ENCODE results near the gene MFAP4. TPM values are rescaled to one million over a fixed set of nuclear protein-coding genes. Genes with fewer than 3 reads are reported as not detected.

MFAP4 gene
- total RNA-seq, 1 experiment from 2014 or later = 0.52 TPM

DNA sequence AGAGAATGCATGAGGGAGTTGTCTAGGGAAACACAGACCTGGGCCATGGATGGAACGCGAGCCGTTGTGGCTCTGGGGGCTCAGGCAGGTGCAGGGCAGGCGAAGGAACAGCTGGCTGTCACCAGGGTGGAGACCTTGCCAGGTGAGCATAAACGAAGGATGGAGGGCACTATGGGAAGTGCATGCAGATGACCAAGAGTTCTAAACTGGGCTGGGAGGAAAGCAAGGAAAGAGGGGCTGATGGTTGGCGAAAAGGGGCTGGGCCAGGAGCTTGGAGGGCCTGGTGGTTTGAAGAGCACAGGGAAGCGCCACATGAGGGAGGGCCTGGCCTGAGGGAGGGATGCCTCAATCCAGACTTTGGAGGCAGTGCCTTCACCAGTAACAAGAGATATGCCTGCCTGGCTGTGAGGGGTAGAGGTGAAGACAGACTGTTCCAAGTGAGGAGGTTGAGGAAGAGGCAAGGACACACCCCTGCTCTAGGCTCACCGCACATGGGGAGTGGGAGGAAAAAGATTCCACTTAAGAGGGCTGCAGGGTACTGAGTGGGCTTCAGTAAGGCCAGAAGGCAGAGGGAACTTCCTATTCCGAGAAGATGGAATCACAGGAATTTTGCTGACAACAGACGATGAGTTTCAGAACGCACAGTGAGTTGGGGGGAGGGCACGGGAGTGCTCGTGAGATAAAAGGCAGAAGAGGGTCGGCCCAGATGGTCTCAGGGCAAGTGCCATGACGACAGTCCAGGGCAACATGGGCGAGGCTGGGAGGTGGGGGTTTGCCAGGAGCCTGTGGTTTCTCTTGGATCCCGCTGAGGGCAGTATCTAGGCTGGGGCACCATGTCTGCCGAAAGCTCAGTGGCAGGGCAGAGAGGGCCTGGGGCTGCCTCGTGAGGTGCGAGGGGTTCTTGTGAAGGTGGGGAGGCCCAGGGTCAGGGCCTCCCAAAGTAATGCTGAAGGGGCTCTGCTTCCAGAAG is 45.1 kb downstream of the MFAP4 start:
- intact Hi-C loops (cut with micrococcal nuclease) = no loop called here
- Histone ChIP-seq H3K4me3 (replicated peaks in 1 of 2; ENCODE audit: low read depth in 1 of 2, low read length in 2 of 2) (no peak overlapping the region), H3K9me3 (ENCODE audit: control insufficient read depth in 1 of 2, insufficient read depth in 1 of 2, low read depth in 1 of 2, low read length in 2 of 2) (no peaks in the 10 kb centered on the region), H3K9me2 (ENCODE audit: insufficient read depth) (no peaks in the 10 kb centered on the region), H4K20me1 (ENCODE audit: insufficient read depth) (no peaks in the 10 kb centered on the region), H3K4me1 (ENCODE audit: control insufficient read depth in 1 of 2, insufficient read depth in 2 of 2, low read length in 2 of 2) (peaks cover 19 to 27% of the 10 kb centered on the region in 2 experiments), H3K4me2 (ENCODE audit: low read length) (no peak overlapping the region), H3K27ac (ENCODE audit: low read depth, low read length) (no peak overlapping the region), H3K27me3 (ENCODE audit: insufficient read depth, low read length) (no peaks in the 10 kb centered on the region), H2AFZ (ENCODE audit: low read depth, low read length, poor library complexity, severe bottlenecking) (no peak overlapping the region), H3K79me2 (ENCODE audit: insufficient read depth, low read length) (no peaks in the 10 kb centered on the region), H3K36me3 (ENCODE audit: control insufficient read depth in 1 of 2, insufficient read depth in 2 of 2, low read length in 2 of 2) (no peaks in the 10 kb centered on the region; a peak in 1 of 4 replicates), H3K9ac (ENCODE audit: low read length) (no peak overlapping the region)
- POLR2A ChIA-PET = no interaction called here
- TF ChIP-seq RAD21 (IDR thresholded peaks at IDR 0.05; ENCODE audit: low read depth) (no peak), POLR2AphosphoS5 (IDR thresholded peaks at IDR 0.05; ENCODE audit: low read depth, low read length) (peak; percentile 18; the same call in 1 of the 2 replicates)
- RAD21 ChIA-PET (ENCODE audit: low non-redundant PET in 1 of 2, low total read pairs in 2 of 2, uncharacterized antibody in 2 of 2, unreplicated experiment in 2 of 2) = no interaction called here
- CTCF ChIA-PET = interaction anchor here (1.0 kb wide), 1 partner anchor 21 kb away, joined by 3 read pairs; the partner anchor contains the start of gene B9D1
- no TSS peak for BruUV-seq (replicated peaks)
- ATAC-seq (no peak), DNase-seq (ENCODE audit: low read depth, low spot score) (no peak)

DNA sequence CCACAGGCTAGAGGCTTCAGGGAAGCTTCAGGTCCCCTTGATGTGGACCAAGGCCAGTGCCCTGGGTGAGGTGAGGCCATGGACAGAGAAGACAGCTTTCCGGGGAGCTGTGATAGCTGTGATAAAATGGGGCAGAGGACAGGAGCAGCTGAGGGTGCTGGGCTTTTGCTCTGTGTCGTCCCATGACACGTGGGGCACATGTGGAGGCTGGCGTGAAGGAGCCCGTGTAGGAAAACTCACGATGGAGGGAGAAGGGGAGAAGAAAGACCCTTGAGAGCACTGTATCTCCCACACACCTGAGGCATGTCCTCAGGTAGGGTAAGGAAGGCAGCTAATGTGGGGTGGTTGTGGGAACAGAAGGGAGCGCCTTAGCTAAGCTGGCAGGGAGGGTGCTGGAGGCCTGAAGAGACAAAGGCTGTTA is 45.8 kb downstream of the MFAP4 start:
- H3K4me1 ChIP-seq (ENCODE audit: control insufficient read depth in 1 of 2, insufficient read depth in 2 of 2, low read length in 2 of 2) = peaks cover 12 to 22% of the 10 kb centered on the region in 2 experiments
- no peaks in the 10 kb centered on the region for H3K27me3 ChIP-seq (ENCODE audit: insufficient read depth, low read length)
- intact Hi-C loops (cut with micrococcal nuclease) = no loop called here
- no peaks in the 10 kb centered on the region for H3K9me3 ChIP-seq (ENCODE audit: control insufficient read depth in 1 of 2, insufficient read depth in 1 of 2, low read depth in 1 of 2, low read length in 2 of 2)
- no peaks in the 10 kb centered on the region for H3K79me2 ChIP-seq (ENCODE audit: insufficient read depth, low read length)
- no TSS peak for BruUV-seq (replicated peaks)
- H3K36me3 ChIP-seq (ENCODE audit: control insufficient read depth in 1 of 2, insufficient read depth in 2 of 2, low read length in 2 of 2) = no peaks in the 10 kb centered on the region; a peak in 1 of 4 replicates
- H3K27ac ChIP-seq (ENCODE audit: low read depth, low read length) = no peak overlapping the region
- CTCF ChIA-PET = interaction anchor here (1.0 kb wide), 1 partner anchor 22 kb away, joined by 3 read pairs; the partner anchor contains the start of gene B9D1
- RAD21 ChIA-PET (ENCODE audit: low non-redundant PET in 1 of 2, low total read pairs in 2 of 2, uncharacterized antibody in 2 of 2, unreplicated experiment in 2 of 2) = no interaction called here
- no peak overlapping the region for H3K4me2 ChIP-seq (ENCODE audit: low read length)
- no peak overlapping the region for H3K4me3 ChIP-seq (replicated peaks in 1 of 2; ENCODE audit: low read depth in 1 of 2, low read length in 2 of 2)
- POLR2A ChIA-PET = no interaction called here
- no peaks in the 10 kb centered on the region for H4K20me1 ChIP-seq (ENCODE audit: insufficient read depth)
- H2AFZ ChIP-seq (ENCODE audit: low read depth, low read length, poor library complexity, severe bottlenecking) = no peak overlapping the region
- no peak for TF ChIP-seq SRF (IDR thresholded peaks at IDR 0.05; ENCODE audit: low read depth)
- no peak for TF ChIP-seq ELF1 (IDR thresholded peaks at IDR 0.05; ENCODE audit: borderline replicate concordance, low read depth)
- no peak for TF ChIP-seq SP1 (IDR thresholded peaks at IDR 0.05; ENCODE audit: low read depth)
- no peak for TF ChIP-seq YY1 (IDR thresholded peaks at IDR 0.05; ENCODE audit: extremely low read depth, insufficient replicate concordance, low read depth, low read length)
- TF ChIP-seq POLR2AphosphoS5 (IDR thresholded peaks at IDR 0.05; ENCODE audit: low read depth, low read length) = no peak
- no peak for TF ChIP-seq ZFX (IDR thresholded peaks at IDR 0.05)
- TF ChIP-seq CBX3 (IDR thresholded peaks at IDR 0.05; ENCODE audit: low read depth) = no peak
- no peak for TF ChIP-seq CEBPB (IDR thresholded peaks at IDR 0.05; ENCODE audit: low read depth)
- TF ChIP-seq, protein P1, sequence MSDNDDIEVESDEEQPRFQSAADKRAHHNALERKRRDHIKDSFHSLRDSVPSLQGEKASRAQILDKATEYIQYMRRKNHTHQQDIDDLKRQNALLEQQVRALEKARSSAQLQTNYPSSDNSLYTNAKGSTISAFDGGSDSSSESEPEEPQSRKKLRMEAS (IDR thresholded peaks at IDR 0.05) = no peak
- TF ChIP-seq EGR1 (IDR thresholded peaks at IDR 0.05; ENCODE audit: low read depth) = no peak
- TF ChIP-seq EZH2phosphoT487 (IDR thresholded peaks at IDR 0.05; ENCODE audit: borderline replicate concordance) = no peak
- TF ChIP-seq ZNF274 (IDR thresholded peaks at IDR 0.05; ENCODE audit: low read depth, low read length) = no peak
- TF ChIP-seq FOSL1 (IDR thresholded peaks at IDR 0.05; ENCODE audit: low read depth) = no peak
- TF ChIP-seq JUND (IDR thresholded peaks at IDR 0.05) = no peak
- TF ChIP-seq, protein P2, sequence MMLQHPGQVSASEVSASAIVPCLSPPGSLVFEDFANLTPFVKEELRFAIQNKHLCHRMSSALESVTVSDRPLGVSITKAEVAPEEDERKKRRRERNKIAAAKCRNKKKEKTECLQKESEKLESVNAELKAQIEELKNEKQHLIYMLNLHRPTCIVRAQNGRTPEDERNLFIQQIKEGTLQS (IDR thresholded peaks at IDR 0.05) = no peak
- TF ChIP-seq, protein P3, sequence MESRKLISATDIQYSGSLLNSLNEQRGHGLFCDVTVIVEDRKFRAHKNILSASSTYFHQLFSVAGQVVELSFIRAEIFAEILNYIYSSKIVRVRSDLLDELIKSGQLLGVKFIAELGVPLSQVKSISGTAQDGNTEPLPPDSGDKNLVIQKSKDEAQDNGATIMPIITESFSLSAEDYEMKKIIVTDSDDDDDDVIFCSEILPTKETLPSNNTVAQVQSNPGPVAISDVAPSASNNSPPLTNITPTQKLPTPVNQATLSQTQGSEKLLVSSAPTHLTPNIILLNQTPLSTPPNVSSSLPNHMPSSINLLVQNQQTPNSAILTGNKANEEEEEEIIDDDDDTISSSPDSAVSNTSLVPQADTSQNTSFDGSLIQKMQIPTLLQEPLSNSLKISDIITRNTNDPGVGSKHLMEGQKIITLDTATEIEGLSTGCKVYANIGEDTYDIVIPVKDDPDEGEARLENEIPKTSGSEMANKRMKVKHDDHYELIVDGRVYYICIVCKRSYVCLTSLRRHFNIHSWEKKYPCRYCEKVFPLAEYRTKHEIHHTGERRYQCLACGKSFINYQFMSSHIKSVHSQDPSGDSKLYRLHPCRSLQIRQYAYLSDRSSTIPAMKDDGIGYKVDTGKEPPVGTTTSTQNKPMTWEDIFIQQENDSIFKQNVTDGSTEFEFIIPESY (IDR thresholded peaks at IDR 0.05; ENCODE audit: extremely low read depth, insufficient replicate concordance, low read length) = no peak
- TF ChIP-seq TCF7L2 (IDR thresholded peaks at IDR 0.05; ENCODE audit: borderline replicate concordance, extremely low read depth, insufficient read depth, insufficient read length) = no peak
- no peak overlapping the region for H3K9ac ChIP-seq (ENCODE audit: low read length)
- ATAC-seq = no peak
- H3K9me2 ChIP-seq (ENCODE audit: insufficient read depth) = no peaks in the 10 kb centered on the region
- DNase-seq (ENCODE audit: low read depth, low spot score) = no peak
